SK-N-SH treated with all-trans-retinoic acid at 6 μM for 48 hours (cell line): ENCODE data around the gene WASF1.

ENCODE experiments used
- ATAC-seq: fragments of 200-7000 bp; cut with Tn5 transposase; 3 replicates; pipeline ENCODE4 v1.9.1; 2020; ENCODE audit warnings: mild to moderate bottlenecking, moderate library complexity
- ESRRG ChIP-seq: fragments of 250-450 bp; sonication (Bioruptor Pico); IDR thresholded peaks from 2 replicates; pipeline ENCODE4 v1.6.1; 2021; ENCODE audit warnings: mild to moderate bottlenecking
- ISL1 ChIP-seq: fragments of 250-450 bp; sonication (Bioruptor Pico); IDR thresholded peaks from 2 replicates; pipeline ENCODE4 v2.1.2; 2022; ENCODE audit warnings: mild to moderate bottlenecking, moderate library complexity
- PPARA ChIP-seq: fragments of 250-450 bp; sonication (Bioruptor Pico); IDR thresholded peaks from 2 replicates; pipeline ENCODE4 v1.5.0; 2020; ENCODE audit warnings: mild to moderate bottlenecking, borderline replicate concordance
- RARB ChIP-seq: fragments of 250-450 bp; sonication (Bioruptor Pico); IDR thresholded peaks from 2 replicates; pipeline ENCODE4 v1.8.0; 2021; ENCODE audit warnings: mild to moderate bottlenecking, moderate library complexity
- SNAI2 ChIP-seq: fragments of 250-450 bp; sonication (Bioruptor Pico); IDR thresholded peaks from 2 replicates; pipeline ENCODE4 v1.5.0; 2020; ENCODE audit warnings: mild to moderate bottlenecking, moderate library complexity
- TCF4 ChIP-seq: fragments of 250-450 bp; sonication (Bioruptor Pico); IDR thresholded peaks from 2 replicates; pipeline ENCODE4 v1.8.0; 2021; ENCODE audit warnings: mild to moderate bottlenecking, moderate library complexity, borderline replicate concordance
- ZC3H10 ChIP-seq: fragments of 250-450 bp; sonication (Bioruptor Pico); IDR thresholded peaks from 2 replicates; pipeline ENCODE4 v1.5.1; 2021; ENCODE audit warnings: mild to moderate bottlenecking, moderate library complexity
- ZFP3 ChIP-seq: fragments of 250-450 bp; sonication (Bioruptor Pico); IDR thresholded peaks from 2 replicates; pipeline ENCODE4 v1.5.0; 2020; ENCODE audit warnings: mild to moderate bottlenecking, moderate library complexity
- ZFP30 ChIP-seq: fragments of 450-650 bp; formaldehyde crosslinking; IDR thresholded peaks from 2 replicates; pipeline ENCODE4 v1.5.0; 2022; ENCODE audit warnings: mild to moderate bottlenecking, moderate library complexity
- ZNF565 ChIP-seq: fragments of 450-650 bp; formaldehyde crosslinking; conservative IDR thresholded peaks from 2 replicates; pipeline ENCODE4 v1.5.0; 2020; ENCODE audit warnings: low read depth, mild to moderate bottlenecking, moderate library complexity
- ZNF70 ChIP-seq: fragments of 450-650 bp; formaldehyde crosslinking; IDR thresholded peaks from 2 replicates; pipeline ENCODE4 v1.5.0; 2020; ENCODE audit warnings: mild to moderate bottlenecking, moderate library complexity
- ZNF8 ChIP-seq: fragments of 450-650 bp; formaldehyde crosslinking; IDR thresholded peaks from 2 replicates; pipeline ENCODE4 v1.5.0; 2020; ENCODE audit warnings: mild to moderate bottlenecking, moderate library complexity
- TF ChIP-seq, protein P1 (sequence below): fragments of 250-450 bp; sonication (Bioruptor Pico); IDR thresholded peaks from 2 replicates; pipeline ENCODE4 v1.5.0; 2020; ENCODE audit warnings: mild to moderate bottlenecking, moderate library complexity
- TF ChIP-seq, protein P2 (sequence below): fragments of 250-450 bp; sonication (Bioruptor Pico); IDR thresholded peaks from 2 replicates; pipeline ENCODE4 v1.8.0; 2021; ENCODE audit warnings: low read depth, mild to moderate bottlenecking, moderate library complexity, borderline replicate concordance
- TF ChIP-seq, protein P3 (sequence below): fragments of 250-450 bp; sonication (Bioruptor Pico); IDR thresholded peaks from 2 replicates; pipeline ENCODE4 v1.8.0; 2020; ENCODE audit warnings: mild to moderate bottlenecking, moderate library complexity, borderline replicate concordance
- TF ChIP-seq, protein P4 (sequence below): fragments of 250-450 bp; sonication (Bioruptor Pico); IDR thresholded peaks from 2 replicates; pipeline ENCODE4 v1.5.1; 2020; ENCODE audit warnings: low read depth, mild to moderate bottlenecking, moderate library complexity
- TF ChIP-seq, protein P5 (sequence below): fragments of 250-450 bp; sonication (Bioruptor Pico); IDR thresholded peaks from 2 replicates; pipeline ENCODE4 v1.5.1; 2021; ENCODE audit warnings: mild to moderate bottlenecking, moderate library complexity

Gene WASF1

DNA sequence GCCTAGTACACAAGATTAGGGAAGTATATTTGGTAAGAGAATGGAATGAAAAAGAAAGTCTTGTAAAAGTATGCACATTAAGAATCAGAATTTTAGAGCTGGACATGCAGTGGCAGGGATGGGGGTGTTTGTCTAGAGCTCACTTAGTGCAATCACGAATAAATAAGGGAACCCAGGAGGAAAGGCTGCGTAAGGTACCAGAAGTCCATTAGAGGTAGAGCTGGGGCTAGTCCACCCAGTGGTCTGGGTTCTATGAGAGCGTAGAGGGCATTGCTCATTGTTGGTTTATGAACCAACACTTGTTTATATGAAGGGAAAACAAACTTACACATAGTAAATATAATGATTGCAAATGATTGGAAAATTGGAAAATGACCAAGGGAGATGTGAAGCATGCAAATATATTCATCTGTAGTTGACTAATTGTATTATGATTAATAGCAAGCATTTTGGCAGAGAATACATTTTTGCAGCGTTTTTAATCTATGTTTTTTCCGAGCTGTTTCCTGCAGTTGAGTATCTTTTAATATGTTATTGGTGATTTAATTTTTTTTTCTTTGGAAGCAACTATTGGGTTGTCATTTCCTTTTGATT lies 3.9 kb upstream of the WASF1 start:
- no peak for ATAC-seq
- TF ChIP-seq SNAI2 (CRISPR knock-in tag) (no peak), ZC3H10 (CRISPR knock-in tag) (no peak), TCF4 (CRISPR knock-in tag) (no peak), ZFP3 (no peak), ZNF70 (CRISPR knock-in tag) (no peak), ZNF8 (CRISPR knock-in tag) (no peak), ISL1 (CRISPR knock-in tag) (no peak), RARB (no peak), ZNF565 (no peak), ZFP30 (no peak), PPARA (CRISPR knock-in tag) (no peak)
- TF ChIP-seq, protein P1, sequence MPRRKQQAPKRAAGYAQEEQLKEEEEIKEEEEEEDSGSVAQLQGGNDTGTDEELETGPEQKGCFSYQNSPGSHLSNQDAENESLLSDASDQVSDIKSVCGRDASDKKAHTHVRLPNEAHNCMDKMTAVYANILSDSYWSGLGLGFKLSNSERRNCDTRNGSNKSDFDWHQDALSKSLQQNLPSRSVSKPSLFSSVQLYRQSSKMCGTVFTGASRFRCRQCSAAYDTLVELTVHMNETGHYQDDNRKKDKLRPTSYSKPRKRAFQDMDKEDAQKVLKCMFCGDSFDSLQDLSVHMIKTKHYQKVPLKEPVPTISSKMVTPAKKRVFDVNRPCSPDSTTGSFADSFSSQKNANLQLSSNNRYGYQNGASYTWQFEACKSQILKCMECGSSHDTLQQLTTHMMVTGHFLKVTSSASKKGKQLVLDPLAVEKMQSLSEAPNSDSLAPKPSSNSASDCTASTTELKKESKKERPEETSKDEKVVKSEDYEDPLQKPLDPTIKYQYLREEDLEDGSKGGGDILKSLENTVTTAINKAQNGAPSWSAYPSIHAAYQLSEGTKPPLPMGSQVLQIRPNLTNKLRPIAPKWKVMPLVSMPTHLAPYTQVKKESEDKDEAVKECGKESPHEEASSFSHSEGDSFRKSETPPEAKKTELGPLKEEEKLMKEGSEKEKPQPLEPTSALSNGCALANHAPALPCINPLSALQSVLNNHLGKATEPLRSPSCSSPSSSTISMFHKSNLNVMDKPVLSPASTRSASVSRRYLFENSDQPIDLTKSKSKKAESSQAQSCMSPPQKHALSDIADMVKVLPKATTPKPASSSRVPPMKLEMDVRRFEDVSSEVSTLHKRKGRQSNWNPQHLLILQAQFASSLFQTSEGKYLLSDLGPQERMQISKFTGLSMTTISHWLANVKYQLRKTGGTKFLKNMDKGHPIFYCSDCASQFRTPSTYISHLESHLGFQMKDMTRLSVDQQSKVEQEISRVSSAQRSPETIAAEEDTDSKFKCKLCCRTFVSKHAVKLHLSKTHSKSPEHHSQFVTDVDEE (CRISPR knock-in tag): no peak
- TF ChIP-seq, protein P2, sequence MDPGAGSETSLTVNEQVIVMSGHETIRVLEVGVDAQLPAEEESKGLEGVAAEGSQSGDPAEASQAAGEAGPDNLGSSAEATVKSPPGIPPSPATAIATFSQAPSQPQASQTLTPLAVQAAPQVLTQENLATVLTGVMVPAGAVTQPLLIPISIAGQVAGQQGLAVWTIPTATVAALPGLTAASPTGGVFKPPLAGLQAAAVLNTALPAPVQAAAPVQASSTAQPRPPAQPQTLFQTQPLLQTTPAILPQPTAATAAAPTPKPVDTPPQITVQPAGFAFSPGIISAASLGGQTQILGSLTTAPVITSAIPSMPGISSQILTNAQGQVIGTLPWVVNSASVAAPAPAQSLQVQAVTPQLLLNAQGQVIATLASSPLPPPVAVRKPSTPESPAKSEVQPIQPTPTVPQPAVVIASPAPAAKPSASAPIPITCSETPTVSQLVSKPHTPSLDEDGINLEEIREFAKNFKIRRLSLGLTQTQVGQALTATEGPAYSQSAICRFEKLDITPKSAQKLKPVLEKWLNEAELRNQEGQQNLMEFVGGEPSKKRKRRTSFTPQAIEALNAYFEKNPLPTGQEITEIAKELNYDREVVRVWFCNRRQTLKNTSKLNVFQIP (CRISPR knock-in tag): no peak
- TF ChIP-seq, protein P3, sequence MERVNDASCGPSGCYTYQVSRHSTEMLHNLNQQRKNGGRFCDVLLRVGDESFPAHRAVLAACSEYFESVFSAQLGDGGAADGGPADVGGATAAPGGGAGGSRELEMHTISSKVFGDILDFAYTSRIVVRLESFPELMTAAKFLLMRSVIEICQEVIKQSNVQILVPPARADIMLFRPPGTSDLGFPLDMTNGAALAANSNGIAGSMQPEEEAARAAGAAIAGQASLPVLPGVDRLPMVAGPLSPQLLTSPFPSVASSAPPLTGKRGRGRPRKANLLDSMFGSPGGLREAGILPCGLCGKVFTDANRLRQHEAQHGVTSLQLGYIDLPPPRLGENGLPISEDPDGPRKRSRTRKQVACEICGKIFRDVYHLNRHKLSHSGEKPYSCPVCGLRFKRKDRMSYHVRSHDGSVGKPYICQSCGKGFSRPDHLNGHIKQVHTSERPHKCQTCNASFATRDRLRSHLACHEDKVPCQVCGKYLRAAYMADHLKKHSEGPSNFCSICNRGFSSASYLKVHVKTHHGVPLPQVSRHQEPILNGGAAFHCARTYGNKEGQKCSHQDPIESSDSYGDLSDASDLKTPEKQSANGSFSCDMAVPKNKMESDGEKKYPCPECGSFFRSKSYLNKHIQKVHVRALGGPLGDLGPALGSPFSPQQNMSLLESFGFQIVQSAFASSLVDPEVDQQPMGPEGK (CRISPR knock-in tag): no peak
- TF ChIP-seq, protein P4, sequence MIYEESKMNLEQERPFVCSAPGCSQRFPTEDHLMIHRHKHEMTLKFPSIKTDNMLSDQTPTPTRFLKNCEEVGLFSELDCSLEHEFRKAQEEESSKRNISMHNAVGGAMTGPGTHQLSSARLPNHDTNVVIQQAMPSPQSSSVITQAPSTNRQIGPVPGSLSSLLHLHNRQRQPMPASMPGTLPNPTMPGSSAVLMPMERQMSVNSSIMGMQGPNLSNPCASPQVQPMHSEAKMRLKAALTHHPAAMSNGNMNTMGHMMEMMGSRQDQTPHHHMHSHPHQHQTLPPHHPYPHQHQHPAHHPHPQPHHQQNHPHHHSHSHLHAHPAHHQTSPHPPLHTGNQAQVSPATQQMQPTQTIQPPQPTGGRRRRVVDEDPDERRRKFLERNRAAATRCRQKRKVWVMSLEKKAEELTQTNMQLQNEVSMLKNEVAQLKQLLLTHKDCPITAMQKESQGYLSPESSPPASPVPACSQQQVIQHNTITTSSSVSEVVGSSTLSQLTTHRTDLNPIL: no peak

DNA sequence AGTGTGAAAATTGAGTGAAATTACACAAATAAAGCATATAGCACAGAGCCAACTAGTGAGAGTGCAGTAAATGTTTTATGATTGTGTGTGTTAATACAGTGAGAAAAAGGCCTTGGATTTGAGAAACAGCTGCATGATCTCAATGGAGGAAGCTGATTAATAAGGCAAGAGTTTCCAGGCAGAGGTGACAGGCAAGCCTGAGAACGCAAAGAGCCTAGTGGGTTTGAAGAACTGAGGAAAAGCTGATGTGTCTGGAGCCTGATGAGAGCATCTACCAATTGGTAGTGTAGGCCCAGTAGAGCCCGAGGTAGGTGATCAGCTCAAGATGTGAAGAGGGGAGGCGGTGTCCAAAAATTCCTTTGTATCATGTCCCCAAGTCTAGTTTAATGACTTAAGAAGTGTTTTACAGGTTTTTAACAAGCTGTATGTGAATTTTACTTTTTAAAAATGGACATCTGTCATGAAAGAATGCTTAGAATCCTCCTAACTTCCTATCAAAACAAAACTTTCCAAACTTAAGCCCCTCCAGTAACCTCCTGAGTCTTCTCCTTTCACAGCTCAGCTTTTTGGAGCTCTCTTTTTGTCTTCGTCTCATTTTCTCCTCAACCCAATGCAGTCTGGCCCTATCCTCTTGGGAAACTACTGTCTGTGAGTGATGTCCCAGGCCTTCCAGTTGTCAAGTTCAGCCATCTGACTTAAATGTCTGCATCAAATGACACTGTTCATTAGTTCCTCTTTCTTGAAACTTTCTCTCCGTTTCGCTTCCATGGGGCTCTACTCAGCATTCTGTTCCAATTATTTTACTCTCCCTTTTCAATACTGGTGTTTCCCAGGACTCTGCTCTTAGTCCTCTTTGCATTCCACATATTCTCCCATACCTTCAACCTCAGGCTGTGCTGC lies 1.9 kb upstream of the WASF1 start:
- TF ChIP-seq, protein P1 (CRISPR knock-in tag): no peak
- TF ChIP-seq SNAI2 (CRISPR knock-in tag): no peak
- TF ChIP-seq, protein P5, sequence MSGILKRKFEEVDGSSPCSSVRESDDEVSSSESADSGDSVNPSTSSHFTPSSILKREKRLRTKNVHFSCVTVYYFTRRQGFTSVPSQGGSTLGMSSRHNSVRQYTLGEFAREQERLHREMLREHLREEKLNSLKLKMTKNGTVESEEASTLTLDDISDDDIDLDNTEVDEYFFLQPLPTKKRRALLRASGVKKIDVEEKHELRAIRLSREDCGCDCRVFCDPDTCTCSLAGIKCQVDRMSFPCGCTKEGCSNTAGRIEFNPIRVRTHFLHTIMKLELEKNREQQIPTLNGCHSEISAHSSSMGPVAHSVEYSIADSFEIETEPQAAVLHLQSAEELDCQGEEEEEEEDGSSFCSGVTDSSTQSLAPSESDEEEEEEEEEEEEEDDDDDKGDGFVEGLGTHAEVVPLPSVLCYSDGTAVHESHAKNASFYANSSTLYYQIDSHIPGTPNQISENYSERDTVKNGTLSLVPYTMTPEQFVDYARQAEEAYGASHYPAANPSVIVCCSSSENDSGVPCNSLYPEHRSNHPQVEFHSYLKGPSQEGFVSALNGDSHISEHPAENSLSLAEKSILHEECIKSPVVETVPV (CRISPR knock-in tag): no peak
- TF ChIP-seq, protein P3 (CRISPR knock-in tag): no peak
- no peak for TF ChIP-seq ESRRG (CRISPR knock-in tag)
- TF ChIP-seq ZNF70 (CRISPR knock-in tag): no peak
- no peak for ATAC-seq
